GM12891 (cell line): Measurements from ENCODE around the gene ARID1B.

ENCODE experiments used
- PAX5 ChIP-seq: IDR thresholded peaks from 2 replicates; pipeline ENCODE4 v1.6.1; 2011; ENCODE audit warnings: low read length, moderate library complexity, mild to moderate bottlenecking; ENCODE audit not compliant: insufficient read depth, severe bottlenecking
- POLR2A ChIP-seq: IDR thresholded peaks from 2 replicates; pipeline ENCODE4 v1.6.1; 2011; ENCODE audit warnings: low read depth, low read length, control low read depth
- POLR2AphosphoS5 ChIP-seq: IDR thresholded peaks from 2 replicates; pipeline ENCODE4 v1.6.1; 2011; ENCODE audit warnings: low read depth, low read length, control low read depth
- POU2F2 ChIP-seq: IDR thresholded peaks from 2 replicates; pipeline ENCODE4 v1.6.1; 2011; ENCODE audit warnings: low read depth, mild to moderate bottlenecking, control low read depth, low read length, moderate library complexity
- SPI1 ChIP-seq: IDR thresholded peaks from 2 replicates; pipeline ENCODE4 v1.6.1; 2011; ENCODE audit warnings: low read depth, low read length, control low read depth
- TAF1 ChIP-seq: IDR thresholded peaks from 2 replicates; pipeline ENCODE4 v1.6.1; 2011; ENCODE audit warnings: low read depth, low read length, control low read depth

- no peak for TF ChIP-seq POLR2A
- no peak for TF ChIP-seq POLR2AphosphoS5
- TF ChIP-seq POU2F2 = no peak
- TF ChIP-seq TAF1 = no peak
- TF ChIP-seq SPI1 = no peak
- TF ChIP-seq PAX5 = no peak
Measured at GRCh38 chr6:157097255-157097955, 320.2 kb downstream of the ARID1B start.
